Endodermal cell (in vitro differentiated cells): ENCODE measurements around the gene ZSCAN1. TPM values are rescaled to one million over a fixed set of nuclear protein-coding genes. Genes with fewer than 3 reads are reported as not detected.

Experiments used
- DNase-seq: peaks from one replicate; pipeline ENCODE4 v3.0.0-alpha.2; 2017
- H3K27ac ChIP-seq: 2 replicates; pipeline ENCODE4 v1.5.1; 2013; ENCODE audit warnings: mild to moderate bottlenecking, low read depth, low read length, moderate library complexity
- H3K27me3 ChIP-seq: 2 replicates; pipeline ENCODE4 v1.6.1; 2013; ENCODE audit warnings: mild to moderate bottlenecking, low read length, moderate library complexity; ENCODE audit not compliant: insufficient read depth, control insufficient read depth, poor library complexity, severe bottlenecking
- H3K36me3 ChIP-seq: 2 replicates; pipeline ENCODE4 v1.7.0; 2013; ENCODE audit warnings: mild to moderate bottlenecking, low read length, moderate library complexity; ENCODE audit not compliant: control insufficient read depth, insufficient read depth
- H3K4me1 ChIP-seq: one replicate; pipeline ENCODE4 v1.7.0; 2013; ENCODE audit warnings: low read length; ENCODE audit not compliant: control insufficient read depth, insufficient read depth
- H3K4me3 ChIP-seq: 2 replicates; pipeline ENCODE4 v1.5.1; 2013; ENCODE audit warnings: mild to moderate bottlenecking, low read length, moderate library complexity
- H3K9ac ChIP-seq: 2 replicates; pipeline ENCODE4 v1.6.1; 2013; ENCODE audit warnings: mild to moderate bottlenecking, low read length, moderate library complexity; ENCODE audit not compliant: poor library complexity, severe bottlenecking; ENCODE audit errors: extremely low read depth
- H3K9me3 ChIP-seq: 2 replicates; pipeline ENCODE4 v1.6.1; 2013; ENCODE audit warnings: mild to moderate bottlenecking, low read length, moderate library complexity; ENCODE audit not compliant: control insufficient read depth
- H3K27ac Mint-ChIP-seq: 2 replicates; pipeline ENCODE4 v1.8.0; 2020; ENCODE audit warnings: mixed read lengths
- H3K27me3 Mint-ChIP-seq: 2 replicates; pipeline ENCODE4 v1.8.0; 2021; ENCODE audit warnings: mild to moderate bottlenecking, mixed read lengths; ENCODE audit not compliant: insufficient read depth
- H3K36me3 Mint-ChIP-seq: 2 replicates; pipeline ENCODE4 v1.8.0; 2020; ENCODE audit warnings: low read depth, mixed read lengths
- H3K4me1 Mint-ChIP-seq: 2 replicates; pipeline ENCODE4 v1.8.0; 2020; ENCODE audit warnings: mixed read lengths
- H3K4me3 Mint-ChIP-seq: 2 replicates; pipeline ENCODE4 v1.8.0; 2020; ENCODE audit warnings: mild to moderate bottlenecking, moderate library complexity, mixed read lengths
- H3K9me3 Mint-ChIP-seq: 2 replicates; pipeline ENCODE4 v1.8.0; 2020; ENCODE audit warnings: mild to moderate bottlenecking, mixed read lengths
- WGBS, 2 experiments: methylation state at CpG; one replicate each; pipeline versions ENCODE4 v1.1.5 to v1.1.7; 2013; ENCODE audit warnings: missing lambda C conversion rate in 2 of 2, mixed read lengths in 1 of 2; ENCODE audit not compliant: insufficient coverage in 1 of 2, insufficient read length in 1 of 2; 5-methylcytosine and 5-hydroxymethylcytosine counted together
- total RNA-seq, 2 donors: library from RNA; stranded (reverse); fragmentation: NEBNext Ultra II Directional in 1 of 2; extraction: Animal tissue kit (Norgen Biotek cat#: 25700) in 1 of 2; gene quantifications; 2 replicates in 1 of 2; 3 replicates in 1 of 2; pipeline ENCODE4 v1.2.1, GENCODE V29; 2021
- TF ChIP-seq, protein P1 (sequence below): fragments of 200-600 bp; sonication (generic); conservative IDR thresholded peaks from 2 replicates; pipeline ENCODE4 v1.5.0; 2021; ENCODE audit warnings: antibody characterized with exemption, mild to moderate bottlenecking

ZSCAN1 gene
- total RNA-seq, 2 donors from 2014 or later: 1.5 to 2.2 TPM

DNA sequence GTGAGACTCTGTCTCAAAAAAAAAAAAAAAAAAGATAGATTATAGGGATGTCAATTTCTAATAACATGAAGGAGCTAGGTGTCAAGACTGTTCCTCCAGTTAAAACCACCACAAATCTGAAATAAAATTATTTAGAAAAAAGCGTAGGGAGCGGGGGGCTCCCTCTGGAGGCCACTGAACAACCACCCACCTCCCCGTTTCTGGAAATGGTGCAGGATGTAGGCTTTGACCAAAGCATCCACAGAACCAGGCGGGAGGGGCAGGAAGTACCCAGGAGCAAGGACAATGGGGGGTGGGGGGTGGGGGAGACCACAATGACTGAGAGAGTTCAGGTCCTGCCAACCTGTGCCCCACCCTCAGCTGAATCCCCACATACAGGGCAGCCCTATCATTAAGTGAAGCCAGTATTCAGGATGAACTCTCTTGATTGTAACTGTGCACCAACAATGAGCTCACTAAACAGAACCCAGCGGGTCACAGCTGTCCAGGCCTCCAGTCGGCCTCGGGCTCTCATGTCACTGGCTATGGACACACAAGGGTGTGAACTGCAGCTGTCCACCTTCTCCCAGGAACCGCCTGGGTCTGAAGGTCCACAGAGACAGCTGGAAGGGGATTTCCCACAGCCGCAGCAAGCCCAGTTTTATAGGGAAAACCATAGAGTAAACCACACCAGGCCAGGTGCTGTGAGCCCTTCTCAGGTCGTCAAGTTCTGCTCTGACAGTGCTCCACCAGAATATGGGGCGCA lies 57.6 kb downstream of the ZSCAN1 start:
- Mint-ChIP-seq H3K27ac (no peak overlapping the region), H3K27me3 (no peaks in the 10 kb centered on the region), H3K36me3 (peaks cover 58% of the 10 kb centered on the region), H3K9me3 (peaks cover 5% of the 10 kb centered on the region), H3K4me3 (no peak overlapping the region), H3K4me1 (no peaks in the 10 kb centered on the region)
- Histone ChIP-seq H3K9ac (no peak overlapping the region), H3K27me3 (no peaks in the 10 kb centered on the region), H3K4me1 (no peaks in the 10 kb centered on the region), H3K9me3 (peaks cover 40% of the 10 kb centered on the region), H3K4me3 (no peak overlapping the region), H3K36me3 (peaks cover 40% of the 10 kb centered on the region), H3K27ac (no peak overlapping the region)
- TF ChIP-seq, protein P1, sequence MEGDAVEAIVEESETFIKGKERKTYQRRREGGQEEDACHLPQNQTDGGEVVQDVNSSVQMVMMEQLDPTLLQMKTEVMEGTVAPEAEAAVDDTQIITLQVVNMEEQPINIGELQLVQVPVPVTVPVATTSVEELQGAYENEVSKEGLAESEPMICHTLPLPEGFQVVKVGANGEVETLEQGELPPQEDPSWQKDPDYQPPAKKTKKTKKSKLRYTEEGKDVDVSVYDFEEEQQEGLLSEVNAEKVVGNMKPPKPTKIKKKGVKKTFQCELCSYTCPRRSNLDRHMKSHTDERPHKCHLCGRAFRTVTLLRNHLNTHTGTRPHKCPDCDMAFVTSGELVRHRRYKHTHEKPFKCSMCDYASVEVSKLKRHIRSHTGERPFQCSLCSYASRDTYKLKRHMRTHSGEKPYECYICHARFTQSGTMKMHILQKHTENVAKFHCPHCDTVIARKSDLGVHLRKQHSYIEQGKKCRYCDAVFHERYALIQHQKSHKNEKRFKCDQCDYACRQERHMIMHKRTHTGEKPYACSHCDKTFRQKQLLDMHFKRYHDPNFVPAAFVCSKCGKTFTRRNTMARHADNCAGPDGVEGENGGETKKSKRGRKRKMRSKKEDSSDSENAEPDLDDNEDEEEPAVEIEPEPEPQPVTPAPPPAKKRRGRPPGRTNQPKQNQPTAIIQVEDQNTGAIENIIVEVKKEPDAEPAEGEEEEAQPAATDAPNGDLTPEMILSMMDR: peak; percentile 29
- DNase-seq: no peak
- 92 to 97% methylated on average over 6 to 11 of the region's 11 CpGs for WGBS, 2 experiments

- Histone ChIP-seq H3K9ac (no peak overlapping the region), H3K4me1 (no peaks in the 10 kb centered on the region), H3K4me3 (no peak overlapping the region), H3K36me3 (peaks cover 35% of the 10 kb centered on the region), H3K9me3 (peaks cover 44% of the 10 kb centered on the region), H3K27ac (no peak overlapping the region), H3K27me3 (no peaks in the 10 kb centered on the region)
- no peak for DNase-seq
- 93 to 95% methylated on average over 3 to 7 of the region's 7 CpGs for WGBS, 2 experiments
- Mint-ChIP-seq H3K9me3 (peaks cover 5% of the 10 kb centered on the region), H3K36me3 (peaks cover 49% of the 10 kb centered on the region), H3K27me3 (no peaks in the 10 kb centered on the region), H3K4me1 (no peaks in the 10 kb centered on the region), H3K27ac (no peak overlapping the region), H3K4me3 (no peak overlapping the region)
- TF ChIP-seq, protein P1: no peak
Measured at GRCh38 chr19:58093071-58093470, 59.2 kb downstream of the ZSCAN1 start.

GRCh38 chr19:58095328-58095727 lies 61.5 kb downstream of the ZSCAN1 start:
- H3K9me3 ChIP-seq: peaks cover 57% of the 10 kb centered on the region
- TF ChIP-seq, protein P1: no peak
- no peak for DNase-seq
- peaks cover 21% of the 10 kb centered on the region for H3K36me3 ChIP-seq
- 96 to 97% methylated on average over 6 to 10 of the region's 10 CpGs for WGBS, 2 experiments
- Mint-ChIP-seq H3K9me3 (peaks cover 26% of the 10 kb centered on the region), H3K27ac (no peak overlapping the region), H3K4me1 (peaks cover 4% of the 10 kb centered on the region), H3K4me3 (no peak overlapping the region), H3K36me3 (peaks cover 34% of the 10 kb centered on the region), H3K27me3 (peaks cover 4% of the 10 kb centered on the region)
- no peak overlapping the region for H3K4me3 ChIP-seq
- no peak overlapping the region for H3K27ac ChIP-seq
- no peaks in the 10 kb centered on the region for H3K27me3 ChIP-seq
- no peaks in the 10 kb centered on the region for H3K4me1 ChIP-seq
- no peak overlapping the region for H3K9ac ChIP-seq
